ELF-1 (cell line): ENCODE results near the gene ABHD1.
A peak's percentile ranks its signal among the peaks of the same experiment; 100 is the strongest.

Experiments used
- DNase-seq: peaks from one replicate; pipeline ENCODE4 v3.0.0-alpha.2; 2016; ENCODE audit warnings: low read depth, low spot score

The ABHD1 gene

GRCh38 chr2:27086724-27087593 is 36.7 kb upstream of the ABHD1 start, which contains the start of gene KHK:
Gene KHK (plus strand): TSS chr2:27086772. CDS start chr2:27087260, 488 bp downstream.
- DNase-seq = no peak

- DNase-seq = no peak
Measured at GRCh38 chr2:27087823-27088410, 35.7 kb upstream of the ABHD1 start.

GRCh38 chr2:27088634-27089033 is 35.0 kb upstream of the ABHD1 start:
- no peak for DNase-seq

- DNase-seq = no peak
Measured at GRCh38 chr2:27089111-27089954, 34.3 kb upstream of the ABHD1 start.

- DNase-seq = no peak
Measured at GRCh38 chr2:27091746-27092695, 31.6 kb upstream of the ABHD1 start.

GRCh38 chr2:27092696-27093429 is 30.8 kb upstream of the ABHD1 start:
- no peak for DNase-seq

GRCh38 chr2:27093430-27094352 is 29.9 kb upstream of the ABHD1 start:
- DNase-seq = no peak

DNA sequence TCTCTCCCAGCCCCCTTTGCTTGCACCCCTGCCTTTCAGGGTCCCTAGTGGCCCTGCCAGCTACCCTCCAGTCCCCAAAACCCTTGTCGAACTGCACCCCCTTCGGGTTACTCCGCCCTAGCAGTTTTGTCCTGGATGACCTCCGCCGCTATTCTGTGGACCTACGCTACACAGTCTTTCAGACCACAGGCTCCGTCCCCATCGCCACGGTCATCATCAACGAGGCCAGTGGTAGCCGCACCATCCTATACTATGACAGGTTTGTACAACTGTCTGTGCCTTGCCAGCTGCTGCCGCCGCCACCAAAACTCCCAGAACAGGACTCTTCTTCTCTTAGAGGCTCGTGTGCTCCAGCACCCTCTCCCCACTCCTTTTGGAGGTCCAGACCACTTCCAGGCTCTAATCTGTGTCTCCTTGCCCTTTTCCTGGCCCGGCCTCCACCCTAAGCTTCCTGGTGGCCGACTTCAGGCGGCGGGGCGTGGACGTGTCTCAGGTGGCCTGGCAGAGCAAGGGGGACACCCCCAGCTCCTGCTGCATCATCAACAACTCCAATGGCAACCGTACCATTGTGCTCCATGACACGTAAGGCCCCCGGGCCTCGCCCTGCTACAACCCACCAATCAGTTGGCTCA is 29.1 kb upstream of the ABHD1 start:
- DNase-seq = no peak

GRCh38 chr2:27095427-27095744 is 28.2 kb upstream of the ABHD1 start:
- no peak for DNase-seq

DNA sequence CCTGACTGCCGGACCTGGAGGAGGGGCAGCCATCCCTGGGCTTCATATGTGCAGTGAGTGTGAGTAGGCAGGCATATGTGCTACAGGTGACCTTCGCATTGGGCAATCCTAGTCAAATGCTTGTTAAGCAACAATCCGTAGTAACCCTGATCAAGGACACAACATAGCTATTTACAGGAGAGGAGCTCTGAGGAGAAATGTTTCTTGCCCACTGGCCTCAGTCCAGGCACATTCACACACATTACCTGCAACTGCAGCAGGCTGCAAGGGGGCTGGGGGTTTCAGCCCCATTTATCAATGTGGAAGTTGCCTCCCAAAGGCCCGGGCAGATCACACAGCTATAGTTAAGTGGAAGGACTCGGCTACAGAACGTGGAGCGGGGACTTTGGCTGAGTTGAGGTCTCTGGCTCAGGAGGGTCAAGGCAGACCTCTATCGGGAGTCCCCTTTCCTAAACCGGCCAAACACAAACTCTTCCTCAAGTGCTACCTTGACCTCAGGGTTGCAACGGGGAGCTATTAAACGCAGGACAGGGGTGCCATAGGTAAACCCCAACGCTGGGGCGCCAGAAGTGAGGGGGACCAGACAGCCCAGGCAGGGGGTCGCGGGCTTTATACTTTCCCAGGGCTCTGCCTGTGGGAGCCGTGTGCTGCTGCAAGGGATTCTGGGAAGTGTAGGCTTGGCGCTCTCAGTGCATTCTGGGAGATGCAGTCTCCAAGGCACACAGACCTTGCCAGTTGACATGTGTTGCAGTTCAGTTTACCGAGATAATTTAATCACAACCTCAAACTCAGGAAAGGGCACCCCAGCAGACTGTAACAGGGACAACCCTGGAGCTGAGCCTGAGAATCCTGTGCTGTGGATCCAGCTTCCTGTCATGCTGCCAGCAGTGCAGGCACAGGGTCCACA is 27.6 kb upstream of the ABHD1 start:
- peak; percentile 69 for DNase-seq

DNA sequence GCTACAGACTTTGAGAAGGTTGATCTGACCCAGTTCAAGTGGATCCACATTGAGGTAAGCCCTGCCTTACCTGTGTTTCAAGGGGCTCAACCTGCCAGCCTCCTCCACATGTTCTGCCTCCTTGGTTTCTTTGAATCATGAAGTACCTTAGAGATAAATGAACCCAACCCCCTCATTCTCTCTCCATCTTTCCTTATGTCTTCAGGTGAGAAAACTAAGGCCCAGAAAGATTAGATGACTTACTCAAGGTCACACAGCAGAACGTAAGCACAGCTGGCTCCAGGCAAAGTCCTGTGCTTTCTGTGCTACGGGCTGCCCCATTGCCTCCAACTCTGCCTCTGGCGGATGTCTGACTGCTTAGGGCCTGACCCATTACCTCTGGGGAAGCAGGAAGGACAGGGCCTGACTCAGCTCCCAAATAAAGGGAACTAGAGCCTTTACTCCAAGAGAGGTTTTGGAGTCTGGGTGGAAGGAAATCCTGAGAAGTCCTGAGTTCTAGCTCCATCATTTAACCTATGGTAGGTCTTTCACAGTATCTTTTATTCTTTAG is 26.8 kb upstream of the ABHD1 start:
- no peak for DNase-seq

DNA sequence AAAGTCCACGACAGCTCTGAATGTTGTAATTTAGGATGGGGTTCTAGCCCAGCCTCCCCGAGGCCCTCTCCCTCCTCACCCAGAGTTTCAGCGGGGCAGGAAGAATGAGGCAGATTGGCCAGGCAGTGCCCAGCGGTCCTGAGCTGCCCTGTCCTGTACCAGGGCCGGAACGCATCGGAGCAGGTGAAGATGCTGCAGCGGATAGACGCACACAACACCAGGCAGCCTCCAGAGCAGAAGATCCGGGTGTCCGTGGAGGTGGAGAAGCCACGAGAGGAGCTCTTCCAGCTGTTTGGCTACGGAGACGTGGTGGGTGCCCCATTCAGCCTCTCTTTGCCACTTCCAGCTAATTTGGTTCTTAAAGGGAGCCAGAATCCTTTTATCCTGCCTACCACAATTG is 26.3 kb upstream of the ABHD1 start:
- DNase-seq = no peak

DNA sequence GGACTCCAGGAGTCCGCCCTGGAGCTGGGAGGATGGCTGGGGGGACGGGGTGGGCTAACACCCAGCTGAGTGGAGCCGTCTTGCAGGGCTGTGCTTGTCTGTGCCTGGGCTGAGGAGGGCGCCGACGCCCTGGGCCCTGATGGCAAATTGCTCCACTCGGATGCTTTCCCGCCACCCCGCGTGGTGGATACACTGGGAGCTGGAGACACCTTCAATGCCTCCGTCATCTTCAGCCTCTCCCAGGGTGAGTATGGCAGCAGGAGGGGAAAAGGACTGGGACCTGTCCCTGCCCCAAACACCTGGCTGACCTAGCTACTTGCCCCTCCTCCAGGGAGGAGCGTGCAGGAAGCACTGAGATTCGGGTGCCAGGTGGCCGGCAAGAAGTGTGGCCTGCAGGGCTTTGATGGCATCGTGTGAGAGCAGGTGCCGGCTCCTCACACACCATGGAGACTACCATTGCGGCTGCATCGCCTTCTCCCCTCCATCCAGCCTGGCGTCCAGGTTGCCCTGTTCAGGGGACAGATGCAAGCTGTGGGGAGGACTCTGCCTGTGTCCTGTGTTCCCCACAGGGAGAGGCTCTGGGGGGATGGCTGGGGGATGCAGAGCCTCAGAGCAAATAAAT is 24.2 kb upstream of the ABHD1 start:
- no peak for DNase-seq

DNA sequence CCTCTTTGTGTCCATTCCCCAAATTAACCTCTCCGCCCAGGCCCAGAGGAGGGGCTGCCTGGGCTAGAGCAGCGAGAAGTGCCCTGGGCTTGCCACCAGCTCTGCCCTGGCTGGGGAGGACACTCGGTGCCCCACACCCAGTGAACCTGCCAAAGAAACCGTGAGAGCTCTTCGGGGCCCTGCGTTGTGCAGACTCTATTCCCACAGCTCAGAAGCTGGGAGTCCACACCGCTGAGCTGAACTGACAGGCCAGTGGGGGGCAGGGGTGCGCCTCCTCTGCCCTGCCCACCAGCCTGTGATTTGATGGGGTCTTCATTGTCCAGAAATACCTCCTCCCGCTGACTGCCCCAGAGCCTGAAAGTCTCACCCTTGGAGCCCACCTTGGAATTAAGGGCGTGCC is 23.6 kb upstream of the ABHD1 start:
- no peak for DNase-seq

DNA sequence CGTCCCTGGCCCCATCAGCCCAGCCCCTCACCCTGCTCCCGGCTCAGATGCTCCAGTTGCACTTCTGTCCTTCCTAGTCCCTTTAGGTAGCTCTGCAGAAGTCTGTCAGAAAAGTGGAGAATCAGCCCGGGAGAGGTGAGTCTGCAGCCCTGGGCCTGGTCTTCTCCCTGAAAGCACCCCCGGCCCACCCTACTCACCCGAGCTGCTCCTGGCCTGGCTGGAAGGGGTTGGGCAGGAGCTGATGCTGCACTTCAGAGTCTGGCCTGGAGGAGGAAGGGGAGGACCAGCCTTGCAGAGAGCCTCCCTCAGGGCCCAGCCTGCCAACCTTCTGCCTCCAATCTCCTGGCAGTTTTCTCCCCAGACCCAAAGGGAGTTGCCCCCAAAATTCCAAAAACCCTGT is 21.3 kb upstream of the ABHD1 start:
- DNase-seq = no peak

DNA sequence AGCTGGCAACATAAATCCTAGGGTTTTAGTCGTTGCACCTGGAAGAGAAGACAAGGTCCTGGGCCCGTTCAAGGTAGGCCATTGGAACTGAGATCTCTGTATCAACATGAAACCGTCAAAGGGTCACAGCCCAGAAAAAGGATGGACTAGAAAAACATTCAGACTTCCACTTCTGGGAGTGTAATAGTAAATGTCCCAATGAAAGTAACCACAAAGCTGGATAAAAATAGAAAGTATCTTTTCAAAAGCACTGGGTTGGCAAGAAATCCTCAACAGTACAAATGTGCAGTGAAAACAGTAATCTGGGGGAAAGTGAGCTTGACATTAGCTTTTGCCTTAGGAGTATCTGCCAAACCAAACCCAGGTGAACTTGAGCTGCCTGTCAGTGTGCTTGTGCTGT is 17.6 kb upstream of the ABHD1 start:
- no peak for DNase-seq

GRCh38 chr2:27108221-27108620 is 15.4 kb upstream of the ABHD1 start:
- DNase-seq = no peak
